ENCODE results near the gene SMAD6. TPM values are rescaled to one million over a fixed set of nuclear protein-coding genes. Genes with fewer than 3 reads are reported as not detected.

The SMAD6 gene
- total RNA-seq, 1 experiment from 2014 or later = 6.6 TPM

GRCh38 chr15:66711862-66712261, 9.8 kb downstream of the SMAD6 start:
- BruUV-seq (replicated peaks) = no TSS peak
- no peaks in the 10 kb centered on the region for H4K20me1 ChIP-seq (ENCODE audit: insufficient read depth)
- no peak overlapping the region for H2AFZ ChIP-seq (ENCODE audit: low read depth, low read length, poor library complexity, severe bottlenecking)
- no peak overlapping the region for H3K27ac ChIP-seq (ENCODE audit: low read depth, low read length)
- H3K79me2 ChIP-seq (ENCODE audit: insufficient read depth, low read length) = no peaks in the 10 kb centered on the region
- RAD21 ChIA-PET (ENCODE audit: low non-redundant PET in 1 of 2, low total read pairs in 2 of 2, uncharacterized antibody in 2 of 2, unreplicated experiment in 2 of 2) = interaction anchor here in 1 of 2 experiments (0.5 kb wide), 1 partner anchor 103 kb away, joined by 4 read pairs; no protein-coding TSS in a partner anchor
- H3K9me2 ChIP-seq (ENCODE audit: insufficient read depth) = no peaks in the 10 kb centered on the region
- POLR2A ChIA-PET = no interaction called here
- intact Hi-C loops (cut with micrococcal nuclease) = no loop called here
- TF ChIP-seq FOSL1 (IDR thresholded peaks at IDR 0.05; ENCODE audit: low read depth) (no peak), YY1 (IDR thresholded peaks at IDR 0.05; ENCODE audit: extremely low read depth, insufficient replicate concordance, low read depth, low read length) (no peak), SP1 (IDR thresholded peaks at IDR 0.05; ENCODE audit: low read depth) (no peak), POLR2AphosphoS5 (IDR thresholded peaks at IDR 0.05; ENCODE audit: low read depth, low read length) (no peak), REST (IDR thresholded peaks at IDR 0.05; ENCODE audit: low read depth) (no peak), EGR1 (IDR thresholded peaks at IDR 0.05; ENCODE audit: low read depth) (no peak), ZNF274 (IDR thresholded peaks at IDR 0.05; ENCODE audit: low read depth, low read length) (no peak), MAX (IDR thresholded peaks at IDR 0.05) (no peak), ZFX (IDR thresholded peaks at IDR 0.05) (no peak), EZH2 (IDR thresholded peaks at IDR 0.05) (no peak), CTCF (IDR thresholded peaks at IDR 0.05 in 2 of 3, conservative IDR thresholded peaks at IDR 0.05 in 1 of 3; ENCODE audit: borderline replicate concordance in 1 of 3, insufficient read depth in 1 of 3, low read depth in 2 of 3, low read length in 2 of 3) (no peak), TCF7L2 (IDR thresholded peaks at IDR 0.05; ENCODE audit: borderline replicate concordance, extremely low read depth, insufficient read depth, insufficient read length) (no peak), POLR2A (IDR thresholded peaks at IDR 0.05; ENCODE audit: borderline replicate concordance, extremely low read depth, insufficient read depth, insufficient read length) (no peak), EZH2phosphoT487 (IDR thresholded peaks at IDR 0.05; ENCODE audit: borderline replicate concordance) (no peak), ATF3 (IDR thresholded peaks at IDR 0.05) (no peak), JUND (IDR thresholded peaks at IDR 0.05) (no peak), ZBTB33 (IDR thresholded peaks at IDR 0.05; ENCODE audit: extremely low read depth, insufficient replicate concordance, low read length) (no peak)
- H3K4me1 ChIP-seq (ENCODE audit: control insufficient read depth in 1 of 2, insufficient read depth in 2 of 2, low read length in 2 of 2) = peaks cover 24 to 40% of the 10 kb centered on the region in 2 experiments
- CTCF ChIA-PET = no interaction called here
- no peak for ATAC-seq
- H3K9ac ChIP-seq (ENCODE audit: low read length) = no peak overlapping the region
- H3K9me3 ChIP-seq (ENCODE audit: control insufficient read depth in 1 of 2, insufficient read depth in 1 of 2, low read depth in 1 of 2, low read length in 2 of 2) = no peaks in the 10 kb centered on the region
- H3K4me3 ChIP-seq (replicated peaks in 1 of 2; ENCODE audit: low read depth in 1 of 2, low read length in 2 of 2) = no peak overlapping the region
- no peaks in the 10 kb centered on the region for H3K27me3 ChIP-seq (ENCODE audit: insufficient read depth, low read length)
- H3K4me2 ChIP-seq (ENCODE audit: low read length) = peak overlapping the region; percentile 9; the same call in 1 of the 2 replicates
- no peaks in the 10 kb centered on the region for H3K36me3 ChIP-seq (ENCODE audit: control insufficient read depth in 1 of 2, insufficient read depth in 2 of 2, low read length in 2 of 2)
- no peak for DNase-seq (ENCODE audit: low read depth, low spot score)

Measured in HCT116 (cell line).